AG10803 (cell line): ENCODE data around the gene IMPG2.
A peak's percentile ranks its signal among the peaks of the same experiment; 100 is the strongest.

Source experiments
- DNase-seq: peaks from one replicate; pipeline ENCODE4 v3.0.0; 2010; ENCODE audit warnings: low read depth
- H3K4me3 ChIP-seq: 2 replicates; pipeline ENCODE4 v1.5.1; 2011; ENCODE audit warnings: mild to moderate bottlenecking, low read length, control low read depth
- CTCF ChIP-seq: conservative IDR thresholded peaks from 2 replicates; pipeline ENCODE4 v1.5.1; 2011; ENCODE audit warnings: mild to moderate bottlenecking, low read length, control low read depth, inconsistent platforms

IMPG2 gene

GRCh38 chr3:101253396-101253795, 67.0 kb downstream of the IMPG2 start:
- no peak for DNase-seq
- TF ChIP-seq CTCF: no peak
- no peak overlapping the region for H3K4me3 ChIP-seq

- TF ChIP-seq CTCF: no peak
- H3K4me3 ChIP-seq: no peak overlapping the region
- DNase-seq: no peak
Measured at GRCh38 chr3:101252945-101253344, 67.4 kb downstream of the IMPG2 start.

- no peak overlapping the region for H3K4me3 ChIP-seq
- DNase-seq: no peak
Measured at GRCh38 chr3:101252307-101252706, 68.1 kb downstream of the IMPG2 start.

GRCh38 chr3:101251441-101251840, 68.9 kb downstream of the IMPG2 start:
- TF ChIP-seq CTCF: no peak
- no peak for DNase-seq
- no peak overlapping the region for H3K4me3 ChIP-seq

More at GRCh38 chr3:101252307-101252706, 68.1 kb downstream of the IMPG2 start:
- TF ChIP-seq CTCF: no peak

GRCh38 chr3:101249522-101249921, 70.9 kb downstream of the IMPG2 start:
- H3K4me3 ChIP-seq: no peak overlapping the region
- TF ChIP-seq CTCF: no peak
- peak; percentile 4 for DNase-seq

GRCh38 chr3:101248736-101249135, 71.6 kb downstream of the IMPG2 start:
- H3K4me3 ChIP-seq: no peak overlapping the region
- TF ChIP-seq CTCF: no peak
- no peak for DNase-seq

GRCh38 chr3:101244212-101244575, 76.2 kb downstream of the IMPG2 start:
- H3K4me3 ChIP-seq: no peak overlapping the region
- peak; percentile 29 for DNase-seq
- no peak for TF ChIP-seq CTCF
